Skeletal muscle cell (primary cell): ENCODE results near the gene DTNA.
"Not testable (repeated sequence)": the region's sequence is repeated elsewhere in the genome, so short reads cannot be mapped to it uniquely, and the experiment has no call there.

ENCODE experiments used
- DNase-seq: peaks from one replicate; pipeline ENCODE4 v3.0.0-alpha.2; 2010; ENCODE audit warnings: low read depth
- H3K4me3 ChIP-seq: 2 replicates; pipeline ENCODE4 v1.5.1; 2011; ENCODE audit warnings: low read depth, mild to moderate bottlenecking, control low read depth, low read length, moderate library complexity

DTNA gene

DNA sequence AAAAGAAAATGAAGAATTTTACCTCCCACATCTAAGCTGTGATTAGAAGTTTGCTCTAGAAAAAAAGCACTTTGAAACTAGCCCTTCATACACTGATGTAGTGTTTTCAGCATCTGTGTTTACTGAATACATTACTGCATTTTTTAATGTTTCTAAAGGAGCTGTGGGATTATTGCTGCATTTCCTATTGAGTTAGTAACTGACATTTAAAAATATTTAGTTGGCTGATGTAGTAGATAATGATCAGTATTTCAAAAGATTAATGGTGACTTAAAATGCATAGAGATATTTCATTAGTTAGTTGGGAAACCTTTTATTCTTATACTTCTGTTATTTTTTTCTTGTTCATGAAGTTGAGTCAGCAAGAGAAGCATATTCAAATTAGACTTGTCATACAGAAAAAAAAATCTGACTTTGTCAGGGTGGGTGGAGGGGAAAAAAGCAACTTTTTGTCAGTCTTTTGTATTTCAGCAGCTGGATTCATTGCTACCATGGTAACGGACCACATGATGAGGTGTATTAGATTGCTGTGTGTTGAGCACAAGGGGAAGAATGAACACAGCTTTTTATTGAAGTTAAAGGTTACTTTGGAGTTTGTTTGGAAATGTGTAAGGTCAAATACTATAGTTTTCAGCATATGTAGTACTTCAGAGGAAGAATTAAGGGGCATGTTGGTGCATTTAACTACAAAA lies at the start of gene DTNA:
Gene DTNA (plus strand): TSS at position 549 of the 692 bp plus-strand sequence. CDS start 45,679 bp downstream, outside the sequence.
- peak within 1 kb of the TSS; percentile 57 for H3K4me3 ChIP-seq
- peak; percentile 96 for DNase-seq

GRCh38 chr18:34660572-34660971 lies 49.5 kb upstream of the DTNA start:
- no peak overlapping the region for H3K4me3 ChIP-seq
- no peak for DNase-seq

- no peak for DNase-seq
These were observed 48.5 kb upstream of the DTNA start for GRCh38 chr18:34661464-34662087.

GRCh38 chr18:34676816-34677574 lies 33.1 kb upstream of the DTNA start:
- no peak for DNase-seq
- no peak overlapping the region for H3K4me3 ChIP-seq

More at GRCh38 chr18:34661464-34662087, 48.5 kb upstream of the DTNA start:
- H3K4me3 ChIP-seq: no peak overlapping the region

GRCh38 chr18:34689750-34690149 lies 20.3 kb upstream of the DTNA start:
- not testable (repeated sequence) for DNase-seq, H3K4me3 ChIP-seq

DNA sequence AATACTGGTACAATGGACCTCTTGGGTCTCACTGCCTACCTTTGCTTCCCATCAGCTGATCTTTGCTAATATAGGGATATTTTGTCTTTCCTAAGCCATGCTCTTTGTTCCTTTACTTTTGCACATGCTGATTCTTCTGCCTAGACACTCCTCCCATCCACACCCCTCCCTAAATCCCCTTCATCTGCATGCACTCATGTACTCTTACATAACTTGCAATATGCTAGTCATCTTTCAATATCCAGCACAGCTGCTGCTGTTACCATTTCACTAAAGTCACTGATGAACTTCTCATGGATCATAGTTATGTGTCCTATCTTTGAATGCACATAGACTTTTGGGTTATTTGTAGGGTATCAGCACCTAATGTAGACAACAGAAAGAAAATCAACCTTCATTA lies 18.5 kb upstream of the DTNA start:
- H3K4me3 ChIP-seq: no peak overlapping the region

GRCh38 chr18:34694591-34695165 lies 15.4 kb upstream of the DTNA start:
- no peak overlapping the region for H3K4me3 ChIP-seq
- DNase-seq: no peak

More for the DNA sequence above, 18.5 kb upstream of the DTNA start:
- DNase-seq: no peak

DNA sequence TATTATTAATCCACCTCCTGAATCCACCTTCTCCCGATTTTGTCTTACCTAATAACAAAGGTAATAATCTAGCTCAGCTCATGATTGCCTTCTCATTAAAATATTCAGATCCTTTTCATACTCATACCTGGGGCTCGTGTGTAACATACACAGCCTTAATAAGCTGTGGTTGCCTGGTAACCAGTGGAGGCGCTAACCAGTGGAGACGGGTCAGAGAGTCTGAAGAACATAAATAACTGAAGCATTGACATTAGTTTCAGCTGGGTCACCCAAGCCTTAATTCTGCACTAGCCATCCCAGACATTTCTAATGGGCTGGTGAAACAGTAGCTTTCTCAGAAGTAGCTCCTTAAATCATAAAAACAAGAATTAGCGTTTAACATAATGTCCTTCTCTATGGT lies 14.8 kb upstream of the DTNA start:
- DNase-seq: no peak

DNA sequence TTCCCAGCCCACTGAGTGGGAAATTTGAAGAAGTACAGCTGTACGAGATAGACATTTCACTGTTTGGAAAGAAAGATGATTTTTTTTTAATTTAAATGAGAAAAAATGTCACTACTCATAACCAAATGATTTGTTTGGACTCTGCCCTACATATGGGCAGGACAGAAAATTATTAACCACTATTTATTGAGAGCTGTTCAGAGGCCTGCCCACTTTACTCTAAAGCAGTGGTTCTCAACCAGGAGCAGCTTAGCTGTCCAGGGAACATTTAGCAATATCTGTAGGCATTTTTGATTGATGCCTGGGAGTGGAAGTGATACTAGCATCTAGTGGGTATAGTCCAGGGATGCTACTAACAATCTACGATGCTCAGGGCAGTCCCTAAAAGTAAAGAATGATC lies 13.4 kb upstream of the DTNA start:
- H3K4me3 ChIP-seq: no peak overlapping the region
- no peak for DNase-seq

More for the DNA sequence above, 14.8 kb upstream of the DTNA start:
- H3K4me3 ChIP-seq: no peak overlapping the region

DNA sequence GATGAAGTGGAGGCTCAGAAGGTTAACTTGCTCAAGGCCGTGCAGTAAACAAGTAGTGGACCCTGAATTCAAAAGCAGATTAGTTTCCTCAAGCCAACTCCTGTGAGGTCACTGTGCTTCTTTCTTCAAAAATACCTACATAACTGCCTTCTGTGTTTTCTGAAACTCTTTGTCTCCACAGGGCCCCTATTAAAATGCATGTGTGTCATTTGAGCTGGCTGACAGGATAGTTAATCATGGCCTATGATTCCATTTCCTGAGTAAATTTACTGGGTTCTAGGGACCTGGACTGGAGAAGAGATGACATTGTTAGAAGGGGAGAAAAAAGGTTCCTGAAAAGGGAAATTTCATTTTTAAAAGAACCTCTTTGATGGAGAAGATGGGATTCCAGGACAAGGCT lies 12.9 kb upstream of the DTNA start:
- DNase-seq: no peak
- no peak overlapping the region for H3K4me3 ChIP-seq

DNA sequence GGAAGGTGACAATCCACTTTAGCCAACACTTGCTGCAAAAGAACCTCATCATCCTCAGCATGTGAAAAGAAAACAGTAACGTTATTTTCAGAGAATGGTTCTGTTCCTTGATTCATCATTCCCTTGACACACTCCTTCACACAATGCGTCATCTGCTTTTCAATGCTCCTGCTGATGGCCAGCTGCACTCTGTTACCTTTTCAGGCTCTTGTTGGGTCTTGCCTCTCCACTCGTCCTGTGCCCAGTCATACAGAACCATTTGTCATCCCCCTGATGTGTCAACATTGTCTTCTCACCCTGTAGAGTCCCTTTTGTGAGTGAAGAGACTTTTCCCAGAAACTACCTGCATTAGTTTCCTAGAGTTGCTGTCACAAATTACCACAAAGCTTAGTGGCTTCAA lies 12.2 kb upstream of the DTNA start:
- no peak for DNase-seq
- H3K4me3 ChIP-seq: no peak overlapping the region

- H3K4me3 ChIP-seq: no peak overlapping the region
- DNase-seq: no peak
These were observed 8.2 kb upstream of the DTNA start for GRCh38 chr18:34701911-34702310.

GRCh38 chr18:34702814-34703213 lies 7.3 kb upstream of the DTNA start:
- DNase-seq: no peak
- H3K4me3 ChIP-seq: no peak overlapping the region

DNA sequence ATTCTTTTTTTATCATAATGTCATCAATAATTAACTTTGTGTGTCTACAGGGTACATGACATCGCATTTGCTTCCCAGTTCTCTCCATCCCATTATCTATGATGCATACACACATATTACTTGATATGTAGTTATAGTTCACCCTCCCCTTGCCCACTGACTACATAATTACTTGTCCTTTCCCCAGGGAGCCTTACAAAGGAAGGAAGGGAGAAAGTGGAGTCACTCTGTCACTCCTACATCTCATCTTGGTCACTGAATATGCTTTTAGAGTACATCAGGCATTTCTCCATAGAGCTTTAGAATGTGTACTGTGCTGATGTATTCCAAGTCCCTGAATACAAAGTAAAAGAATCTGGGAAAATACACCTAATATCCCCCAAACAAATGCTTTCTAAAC lies 6.0 kb upstream of the DTNA start:
- H3K4me3 ChIP-seq: no peak overlapping the region
- no peak for DNase-seq

- DNase-seq: no peak
- H3K4me3 ChIP-seq: no peak overlapping the region
These were observed 5.3 kb upstream of the DTNA start for GRCh38 chr18:34704823-34705222.

- H3K4me3 ChIP-seq: no peak overlapping the region
- DNase-seq: peak; percentile 77
These were observed 2.4 kb upstream of the DTNA start for GRCh38 chr18:34707670-34708069.

DNA sequence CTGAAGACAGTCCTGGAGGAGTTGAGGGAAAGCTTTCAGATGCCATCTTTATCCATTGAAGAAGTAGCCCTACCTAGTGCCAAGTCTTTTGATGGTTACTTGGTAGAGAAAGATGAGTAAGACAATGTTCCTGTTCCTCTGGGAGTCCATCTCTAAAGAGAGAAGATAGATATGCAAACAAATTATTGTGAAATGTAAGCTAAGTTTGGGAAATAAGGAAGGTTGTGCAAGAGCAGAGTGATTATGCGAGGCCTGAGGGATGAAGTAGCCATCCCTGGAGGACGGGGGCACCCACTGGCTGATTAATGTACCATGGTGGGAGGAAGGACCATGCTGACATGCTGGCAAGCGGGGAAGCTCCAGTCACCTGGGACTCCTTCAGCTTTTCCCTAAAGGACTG lies 994 bp upstream of the DTNA start:
- DNase-seq: peak; percentile 88
- peak overlapping the region; percentile 57 for H3K4me3 ChIP-seq

GRCh38 chr18:34710458-34710914 lies 388 bp downstream of the DTNA start:
- peak overlapping the region; percentile 57 for H3K4me3 ChIP-seq

GRCh38 chr18:34710934-34711333 lies 836 bp downstream of the DTNA start:
- DNase-seq: no peak
- peak overlapping the region; percentile 57 for H3K4me3 ChIP-seq

More at GRCh38 chr18:34710458-34710914, 388 bp downstream of the DTNA start:
- no peak for DNase-seq

GRCh38 chr18:34716111-34716510 lies 6.0 kb downstream of the DTNA start:
- H3K4me3 ChIP-seq, DNase-seq: not testable (repeated sequence)
